SKM-1 treated with dmso at 0.1 percent for 144 hours (cell line): Measurements from ENCODE around the gene SLC19A1.
"Not testable (repeated sequence)": the region's sequence is repeated elsewhere in the genome, so short reads cannot be mapped to it uniquely, and the experiment has no call there.

ENCODE experiments used
- DNase-seq: peaks from one replicate; lab custom pipeline; 2025; ENCODE audit not compliant: unreplicated experiment; lab: John Stamatoyannopoulos, UW

Gene SLC19A1

GRCh38 chr21:45533361-45533845 lies 8.8 kb downstream of the SLC19A1 start:
- no peak for DNase-seq

- DNase-seq: peak; percentile 52
Measured at GRCh38 chr21:45532826-45533360, 9.3 kb downstream of the SLC19A1 start.

GRCh38 chr21:45531393-45532215 lies 10.6 kb downstream of the SLC19A1 start:
- no peak for DNase-seq

- DNase-seq: not testable (repeated sequence)
Measured at GRCh38 chr21:45531114-45531392, 11.2 kb downstream of the SLC19A1 start.

- no peak for DNase-seq
Measured at GRCh38 chr21:45530423-45531113, 11.7 kb downstream of the SLC19A1 start.

GRCh38 chr21:45529785-45530422 lies 12.3 kb downstream of the SLC19A1 start:
- no peak for DNase-seq

GRCh38 chr21:45528981-45529784 lies 13.1 kb downstream of the SLC19A1 start:
- DNase-seq: no peak

GRCh38 chr21:45528028-45528705 lies 14.1 kb downstream of the SLC19A1 start:
- DNase-seq: no peak

GRCh38 chr21:45527151-45527999 lies 14.9 kb downstream of the SLC19A1 start:
- DNase-seq: not testable (repeated sequence)

GRCh38 chr21:45525910-45526306 lies 16.3 kb downstream of the SLC19A1 start:
- no peak for DNase-seq

GRCh38 chr21:45525153-45525909 lies 16.9 kb downstream of the SLC19A1 start:
- DNase-seq: no peak

- no peak for DNase-seq
Measured at GRCh38 chr21:45524756-45525152, 17.5 kb downstream of the SLC19A1 start.

GRCh38 chr21:45523411-45524101 lies 18.7 kb downstream of the SLC19A1 start:
- DNase-seq: no peak

GRCh38 chr21:45522986-45523385 lies 19.3 kb downstream of the SLC19A1 start:
- DNase-seq: no peak

- DNase-seq: no peak
Measured at GRCh38 chr21:45522381-45522780, 19.9 kb downstream of the SLC19A1 start.

- DNase-seq: no peak
Measured at GRCh38 chr21:45521241-45521640, 21.0 kb downstream of the SLC19A1 start.

GRCh38 chr21:45519182-45519581 lies 23.1 kb downstream of the SLC19A1 start:
- no peak for DNase-seq

- no peak for DNase-seq
Measured at GRCh38 chr21:45518742-45519141, 23.5 kb downstream of the SLC19A1 start.
